KMS-11 (cell line): ENCODE measurements around the gene AGBL5.
"Not testable (repeated sequence)": the region's sequence is repeated elsewhere in the genome, so short reads cannot be mapped to it uniquely, and the experiment has no call there.

Experiments
- H2AFZ ChIP-seq: fragments of 200-600 bp; sonication (generic); 2 replicates; pipeline ENCODE4 v1.6.1; 2016; ENCODE audit warnings: antibody characterized with exemption, mixed run types, low read depth
- H3K27ac ChIP-seq: fragments of 200-600 bp; sonication (generic); 2 replicates; pipeline ENCODE4 v1.6.1; 2016; ENCODE audit warnings: mild to moderate bottlenecking, mixed run types
- H3K27me3 ChIP-seq: fragments of 200-600 bp; sonication (generic); 2 replicates; pipeline ENCODE4 v1.6.1; 2017; ENCODE audit warnings: mild to moderate bottlenecking, low read depth, mixed run types, moderate library complexity; ENCODE audit not compliant: insufficient read depth
- H3K36me3 ChIP-seq: fragments of 200-600 bp; sonication (generic); 2 replicates; pipeline ENCODE4 v1.6.1; 2017; ENCODE audit warnings: mild to moderate bottlenecking, mixed run types; ENCODE audit not compliant: insufficient read depth
- H3K4me1 ChIP-seq: fragments of 200-600 bp; sonication (generic); 2 replicates; pipeline ENCODE4 v1.6.1; 2016; ENCODE audit warnings: mild to moderate bottlenecking, low read depth, mixed run types; ENCODE audit not compliant: poor library complexity, severe bottlenecking
- H3K4me2 ChIP-seq: fragments of 200-600 bp; sonication (generic); 2 replicates; pipeline ENCODE4 v1.7.0; 2016; ENCODE audit warnings: mild to moderate bottlenecking, mixed run types
- H3K4me3 ChIP-seq: fragments of 200-600 bp; sonication (generic); IDR thresholded peaks from 2 replicates; pipeline ENCODE4 v1.6.1; 2017; ENCODE audit warnings: low read depth, low read length, mixed read lengths; ENCODE audit not compliant: insufficient read depth
- H3K79me2 ChIP-seq: fragments of 200-600 bp; sonication (generic); 2 replicates; pipeline ENCODE4 v1.6.1; 2016; ENCODE audit warnings: low read depth, mixed run types; ENCODE audit not compliant: insufficient read depth
- H3K9ac ChIP-seq: fragments of 200-600 bp; sonication (generic); 2 replicates; pipeline ENCODE4 v1.6.1; 2016; ENCODE audit warnings: mild to moderate bottlenecking, mixed run types
- H4K20me1 ChIP-seq: fragments of 200-600 bp; sonication (generic); 2 replicates; pipeline ENCODE4 v1.6.1; 2016; ENCODE audit warnings: mild to moderate bottlenecking, mixed run types; ENCODE audit not compliant: insufficient read depth
- CTCF ChIP-seq: fragments of 200-600 bp; sonication (generic); conservative IDR thresholded peaks from 2 replicates; pipeline ENCODE4 v1.6.1; 2017; ENCODE audit warnings: low read depth, mild to moderate bottlenecking, antibody characterized with exemption, low read length, moderate library complexity, mixed read lengths

The AGBL5 gene

GRCh38 chr2:27117995-27118524 lies 66.6 kb downstream of the AGBL5 start:
- no peak overlapping the region for H3K4me2 ChIP-seq
- no peak for TF ChIP-seq CTCF

GRCh38 chr2:27118525-27119329 lies 67.3 kb downstream of the AGBL5 start, which contains the start of gene CGREF1:
TSS of gene CGREF1 (minus strand) at chr2:27119128. CDS start at chr2:27104366, 14,762 bp downstream.
- Histone ChIP-seq H3K79me2 (no peaks in the 10 kb centered on the region), H4K20me1 (no peaks in the 10 kb centered on the region), H3K4me3 (no peak within 1 kb of the TSS), H3K4me1 (peaks cover 4% of the 10 kb centered on the region), H3K36me3 (no peaks in the 10 kb centered on the region), H3K27ac (no peak within 1 kb of the TSS), H3K9ac (no peak within 1 kb of the TSS; the same call in 1 of the 2 replicates), H3K27me3 (no peaks in the 10 kb centered on the region), H2AFZ (no peak within 1 kb of the TSS), H3K4me2 (no peak within 1 kb of the TSS)
- no peak for TF ChIP-seq CTCF

More at GRCh38 chr2:27117995-27118524, 66.6 kb downstream of the AGBL5 start:
- H2AFZ ChIP-seq, result no peak overlapping the region
- no peak overlapping the region for H3K9ac ChIP-seq
- H3K36me3 ChIP-seq, result no peaks in the 10 kb centered on the region
- no peak overlapping the region for H3K4me3 ChIP-seq
- H3K27ac ChIP-seq, result no peak overlapping the region
- no peaks in the 10 kb centered on the region for H3K27me3 ChIP-seq
- no peaks in the 10 kb centered on the region for H3K79me2 ChIP-seq
- peaks cover 2% of the 10 kb centered on the region for H3K4me1 ChIP-seq
- H4K20me1 ChIP-seq, result no peaks in the 10 kb centered on the region

- H3K9ac ChIP-seq, H3K36me3 ChIP-seq, H3K27ac ChIP-seq, H3K4me1 ChIP-seq, H3K27me3 ChIP-seq, H3K79me2 ChIP-seq, H2AFZ ChIP-seq, H4K20me1 ChIP-seq, H3K4me3 ChIP-seq, H3K4me2 ChIP-seq: not testable (repeated sequence)
Measured at GRCh38 chr2:27119330-27119670, 67.8 kb downstream of the AGBL5 start.
